ENCODE data around the gene ATP6V0E1.
"Not testable (repeated sequence)": the region's sequence is repeated elsewhere in the genome, so short reads cannot be mapped to it uniquely, and the experiment has no call there.

Gene ATP6V0E1

GRCh38 chr5:173004013-173004412 lies 20.4 kb downstream of the ATP6V0E1 start:
- DNase-seq (ENCODE audit: low spot score) = no peak

- DNase-seq (ENCODE audit: low spot score) = no peak
Observed at GRCh38 chr5:173004447-173004846, 20.9 kb downstream of the ATP6V0E1 start.

GRCh38 chr5:173010021-173010420 lies 26.4 kb downstream of the ATP6V0E1 start:
- no peak for DNase-seq (ENCODE audit: low spot score)

- no peak for DNase-seq (ENCODE audit: low spot score)
Observed at GRCh38 chr5:173010547-173011464, 27.2 kb downstream of the ATP6V0E1 start.

- DNase-seq (ENCODE audit: low spot score) = no peak
Observed at GRCh38 chr5:173011566-173011965, 28.0 kb downstream of the ATP6V0E1 start.

GRCh38 chr5:173012882-173013281 lies 29.3 kb downstream of the ATP6V0E1 start:
- DNase-seq (ENCODE audit: low spot score) = no peak

GRCh38 chr5:173014671-173015070 lies 31.1 kb downstream of the ATP6V0E1 start:
- DNase-seq (ENCODE audit: low spot score) = no peak

GRCh38 chr5:173015192-173015591 lies 31.6 kb downstream of the ATP6V0E1 start:
- no peak for DNase-seq (ENCODE audit: low spot score)

- no peak for DNase-seq (ENCODE audit: low spot score)
Observed at GRCh38 chr5:173015598-173016455, 32.3 kb downstream of the ATP6V0E1 start.

GRCh38 chr5:173016598-173017046 lies 33.1 kb downstream of the ATP6V0E1 start:
- no peak for DNase-seq (ENCODE audit: low spot score)

- not testable (repeated sequence) for DNase-seq (ENCODE audit: low spot score)
Observed at GRCh38 chr5:173017087-173017486, 33.5 kb downstream of the ATP6V0E1 start.

- DNase-seq (ENCODE audit: low spot score) = no peak
Observed at GRCh38 chr5:173018358-173018757, 34.8 kb downstream of the ATP6V0E1 start.

- no peak for DNase-seq (ENCODE audit: low spot score)
Observed at GRCh38 chr5:173020154-173020581, 36.6 kb downstream of the ATP6V0E1 start.

- DNase-seq (ENCODE audit: low spot score) = no peak
Observed at GRCh38 chr5:173020643-173021042, 37.1 kb downstream of the ATP6V0E1 start.

GRCh38 chr5:173025651-173026050 lies 42.1 kb downstream of the ATP6V0E1 start:
- no peak for DNase-seq (ENCODE audit: low spot score)

- DNase-seq (ENCODE audit: low spot score) = no peak
Observed at GRCh38 chr5:173027905-173028304, 44.3 kb downstream of the ATP6V0E1 start.

GRCh38 chr5:173028811-173029327 lies 45.3 kb downstream of the ATP6V0E1 start:
- no peak for DNase-seq (ENCODE audit: low spot score)

- peak; percentile 26 for DNase-seq (ENCODE audit: low spot score)
Observed at GRCh38 chr5:173029499-173029921, 45.9 kb downstream of the ATP6V0E1 start.

- not testable (repeated sequence) for DNase-seq (ENCODE audit: low spot score)
Observed at GRCh38 chr5:173032096-173032495, 48.5 kb downstream of the ATP6V0E1 start.

GRCh38 chr5:173032730-173033129 lies 49.2 kb downstream of the ATP6V0E1 start:
- DNase-seq (ENCODE audit: low spot score) = no peak

GRCh38 chr5:173033923-173034322 lies 50.4 kb downstream of the ATP6V0E1 start:
- DNase-seq (ENCODE audit: low spot score) = no peak
